AG04450 (cell line): ENCODE measurements around the gene SLC30A2. TPM values are rescaled to one million over a fixed set of nuclear protein-coding genes. Genes with fewer than 3 reads are reported as not detected.

ENCODE experiments used
- CTCF ChIA-PET: fragments of 300-600, 350-600 bp; formaldehyde crosslinking; extraction: SDS; loops from one replicate; lab custom pipeline; 2022; ENCODE audit warnings: antibody characterized with exemption, inconsistent platforms; lab: Charles Lee
- POLR2A ChIA-PET: fragments of 350-600 bp; formaldehyde crosslinking; extraction: SDS; loops from one replicate; lab custom pipeline; 2021; ENCODE audit warnings: antibody characterized with exemption, inconsistent platforms; lab: Yijun Ruan, JAX
- DNase-seq: peaks from one replicate; pipeline ENCODE4 v3.0.0-alpha.2; 2011; ENCODE audit warnings: low read depth, low spot score
- H3K27ac ChIP-seq: one replicate; pipeline ENCODE4 v1.5.1; 2012; ENCODE audit warnings: low read depth, low read length, control low read depth
- H3K27me3 ChIP-seq: one replicate; pipeline ENCODE4 v1.6.0; 2012; ENCODE audit warnings: low read length; ENCODE audit not compliant: control insufficient read depth, insufficient read depth
- H3K4me3 ChIP-seq: 2 replicates; pipeline ENCODE4 v1.5.1; 2011; ENCODE audit warnings: mild to moderate bottlenecking, low read depth, low read length, control low read depth
- H3K9me3 ChIP-seq: 2 replicates; pipeline ENCODE4 v1.5.1; 2012; ENCODE audit warnings: low read length; ENCODE audit not compliant: control insufficient read depth, insufficient read depth
- CTCF ChIP-seq: IDR thresholded peaks from 2 replicates; pipeline ENCODE4 v1.5.1; 2011; ENCODE audit warnings: low read depth, low read length, control low read depth, inconsistent platforms
- polyA plus RNA-seq: library from polyadenylated mRNA; depleted of rRNA; stranded (reverse); fragments of >200 nt; gene quantifications from 2 replicates; pipeline ENCODE4 v1.2.3, GENCODE V29; 2011

The SLC30A2 gene
- polyA plus RNA-seq, 1 experiment: not detected

- ChIA-PET CTCF (no interaction called here), POLR2A (interaction anchor here (0.7 kb wide), 1 partner anchor 14 kb away, joined by 5 read pairs; no protein-coding TSS in a partner anchor)
- no peak for TF ChIP-seq CTCF
- Histone ChIP-seq H3K9me3 (no peaks in the 10 kb centered on the region; the same call in 1 of the 2 replicates), H3K27me3 (peaks cover 4% of the 10 kb centered on the region), H3K4me3 (no peak overlapping the region), H3K27ac (no peak overlapping the region)
- DNase-seq: no peak
Observed at GRCh38 chr1:26027716-26028489, 18.0 kb downstream of the SLC30A2 start.

- ChIA-PET POLR2A (interaction anchor here (0.7 kb wide), 1 partner anchor 74 kb away, joined by 5 read pairs; no protein-coding TSS in a partner anchor), CTCF (interaction anchor here (2.2 kb wide), 1 partner anchor 130 kb away, joined by 7 read pairs; no protein-coding TSS in a partner anchor)
- H3K27ac ChIP-seq: no peak overlapping the region
- H3K4me3 ChIP-seq: no peak overlapping the region
- H3K9me3 ChIP-seq: no peaks in the 10 kb centered on the region; the same call in 1 of the 2 replicates
- no peak for DNase-seq
- no peak for TF ChIP-seq CTCF
- no peaks in the 10 kb centered on the region for H3K27me3 ChIP-seq
Observed at GRCh38 chr1:26025517-26025916, 20.4 kb downstream of the SLC30A2 start.

- no peak for TF ChIP-seq CTCF
- Histone ChIP-seq H3K9me3 (no peaks in the 10 kb centered on the region; the same call in 1 of the 2 replicates), H3K27me3 (no peaks in the 10 kb centered on the region), H3K4me3 (no peak overlapping the region), H3K27ac (no peak overlapping the region)
- no peak for DNase-seq
- ChIA-PET CTCF (interaction anchor here (0.8 to 2.2 kb wide), 3 partner anchors 11 to 130 kb away, joined by 4 to 7 read pairs (median 5); partner anchors contain the start of gene PAFAH2), POLR2A (no interaction called here)
Observed at GRCh38 chr1:26025060-26025459, 20.9 kb downstream of the SLC30A2 start.

GRCh38 chr1:26023826-26024225 is 22.1 kb downstream of the SLC30A2 start:
- Histone ChIP-seq H3K27me3 (no peaks in the 10 kb centered on the region), H3K27ac (no peak overlapping the region), H3K4me3 (no peak overlapping the region), H3K9me3 (no peaks in the 10 kb centered on the region; the same call in 1 of the 2 replicates)
- ChIA-PET CTCF (interaction anchor here (1.8 to 2.2 kb wide), 2 partner anchors 13 to 128 kb away, joined by 5 to 7 read pairs; no protein-coding TSS in a partner anchor), POLR2A (no interaction called here)
- TF ChIP-seq CTCF: no peak
- DNase-seq: no peak

- H3K27me3 ChIP-seq: no peaks in the 10 kb centered on the region
- TF ChIP-seq CTCF: no peak
- no peak for DNase-seq
- no peak overlapping the region for H3K4me3 ChIP-seq
- no peaks in the 10 kb centered on the region; the same call in 1 of the 2 replicates for H3K9me3 ChIP-seq
- no peak overlapping the region for H3K27ac ChIP-seq
- POLR2A ChIA-PET: no interaction called here
- CTCF ChIA-PET: no interaction called here
Observed at GRCh38 chr1:26023009-26023408, 22.9 kb downstream of the SLC30A2 start.
